Naive thymus-derived CD4-positive, alpha-beta T cell (primary cell): ENCODE measurements around the gene CCDC9B. TPM values are rescaled to one million over a fixed set of nuclear protein-coding genes. Genes with fewer than 3 reads are reported as not detected.

Source experiments
- ATAC-seq: fragments of 150-1000 bp; cut with Tn5 transposase; 2 replicates; pipeline ENCODE4 v1.10.0; 2021; ENCODE audit warnings: mild to moderate bottlenecking, moderate library complexity
- CTCF ChIA-PET: fragments of 350-600 bp; sonication (Branson Sonifier 250); formaldehyde crosslinking; loops from one replicate; lab custom pipeline; 2021; ENCODE audit warnings: antibody characterized with exemption; lab: Charles Lee
- POLR2A ChIA-PET: fragments of 350-600 bp; sonication (Branson Sonifier 250); formaldehyde crosslinking; loops from one replicate; lab custom pipeline; 2021; ENCODE audit warnings: antibody characterized with exemption, inconsistent platforms; lab: Charles Lee
- DNase-seq, 9 donors: peaks; one replicate each; pipeline versions ENCODE4 v3.0.0 to v3.0.0-alpha.2; 2020 to 2022; ENCODE audit warnings: mixed read lengths in 1 of 9
- H3K27ac ChIP-seq: one replicate; pipeline ENCODE4 v1.7.0; 2013; ENCODE audit warnings: mild to moderate bottlenecking, low read depth, low read length, moderate library complexity
- H3K27me3 ChIP-seq, 2 donors: one replicate each; pipeline ENCODE4 v1.7.0; 2013; ENCODE audit warnings: low read length in 2 of 2, mild to moderate bottlenecking in 2 of 2, moderate library complexity in 2 of 2; ENCODE audit not compliant: control insufficient read depth in 2 of 2, insufficient read depth in 2 of 2
- H3K36me3 ChIP-seq, 3 experiments: 1 replicate in 2 of 3; 2 replicates in 1 of 3; pipeline ENCODE4 v1.7.0; 2013; ENCODE audit warnings: low read length in 3 of 3, mild to moderate bottlenecking in 3 of 3, moderate library complexity in 1 of 3; ENCODE audit not compliant: insufficient read depth in 3 of 3, control insufficient read depth in 2 of 3
- H3K4me1 ChIP-seq, 2 donors: one replicate each; pipeline ENCODE4 v1.7.0; 2013; ENCODE audit warnings: low read length in 2 of 2, mild to moderate bottlenecking in 2 of 2, moderate library complexity in 1 of 2; ENCODE audit not compliant: control insufficient read depth in 2 of 2, insufficient read depth in 2 of 2
- H3K4me3 ChIP-seq: 2 replicates; pipeline ENCODE4 v1.7.0; 2013; ENCODE audit warnings: mild to moderate bottlenecking, low read length
- H3K9me3 ChIP-seq, 3 experiments: 1 replicate in 2 of 3; 2 replicates in 1 of 3; pipeline ENCODE4 v1.7.0; 2013; ENCODE audit warnings: low read length in 3 of 3; ENCODE audit not compliant: control insufficient read depth in 2 of 3
- H3K27ac Mint-ChIP-seq, 9 donors: one replicate each; pipeline ENCODE4 v1.8.0; 2020 to 2022; ENCODE audit warnings: mixed read lengths in 9 of 9, mild to moderate bottlenecking in 8 of 9, moderate library complexity in 5 of 9, inconsistent platforms in 2 of 9
- H3K27me3 Mint-ChIP-seq, 5 donors: one replicate each; pipeline ENCODE4 v1.8.0; 2021 to 2022; ENCODE audit warnings: mixed read lengths in 5 of 5, mild to moderate bottlenecking in 1 of 5
- H3K36me3 Mint-ChIP-seq, 5 donors: one replicate each; pipeline ENCODE4 v1.8.0; 2020 to 2022; ENCODE audit warnings: mixed read lengths in 5 of 5, mild to moderate bottlenecking in 3 of 5, inconsistent platforms in 1 of 5
- H3K4me1 Mint-ChIP-seq, 7 donors: one replicate each; pipeline ENCODE4 v1.8.0; 2020 to 2022; ENCODE audit warnings: mixed read lengths in 7 of 7, mild to moderate bottlenecking in 3 of 7, inconsistent platforms in 1 of 7
- H3K4me3 Mint-ChIP-seq, 10 donors: one replicate each; pipeline ENCODE4 v1.8.0; 2020 to 2022; ENCODE audit warnings: mild to moderate bottlenecking in 10 of 10, mixed read lengths in 10 of 10, moderate library complexity in 6 of 10, inconsistent platforms in 2 of 10
- H3K9me3 Mint-ChIP-seq, 11 donors: one replicate each; pipeline ENCODE4 v1.8.0; 2020 to 2022; ENCODE audit warnings: mixed read lengths in 11 of 11, mild to moderate bottlenecking in 4 of 11, inconsistent platforms in 1 of 11, moderate library complexity in 1 of 11
- intact Hi-C, 2 donors: fragments of 100-400 bp; cut with micrococcal nuclease; formaldehyde crosslinking; loops; one replicate each; pipeline ENCODE4 v1.15.1; 2023
- polyA plus RNA-seq, 2 donors: library from polyadenylated mRNA; unstranded; fragments of 300-500 nt; fragmentation: Illumina TruSeq; gene quantifications; one replicate each; pipeline ENCODE4 v1.2.3, GENCODE V29; 2021
- total RNA-seq, 6 experiments: library from RNA in 5 of 6; stranded (reverse) in 5 of 6; gene quantifications; 1 replicate in 5 of 6; 2 replicates in 1 of 6; pipeline ENCODE4 v1.2.3 and lab custom pipeline; 2021 to 2026

The CCDC9B gene
- total and polyA plus RNA-seq, 7 experiments from 2014 or later, result 0.07 to 2.7 (median 1.4) TPM

- H3K36me3 ChIP-seq, result no peaks in the 10 kb centered on the region
- Mint-ChIP-seq H3K4me1 (peaks cover 14 to 39% (median 28%) of the 10 kb centered on the region in 7 donors), H3K4me3 (peak overlapping the region; percentile 80 to 91 (median 85)), H3K9me3 (peaks cover 0 to 1% (median 0%) of the 10 kb centered on the region in 11 donors), H3K27ac (peak overlapping the region in 4 of 9 donors; percentile 65 to 86 (median 79)), H3K27me3 (peaks cover 0 to 13% (median 0%) of the 10 kb centered on the region in 5 donors), H3K36me3 (peaks cover 0 to 8% (median 5%) of the 10 kb centered on the region in 5 donors)
- no peaks in the 10 kb centered on the region for H3K9me3 ChIP-seq
- ATAC-seq (no peak), DNase-seq (no peak)
- H3K27me3 ChIP-seq, result no peaks in the 10 kb centered on the region
- intact Hi-C loops, result no loop called here
- H3K4me1 ChIP-seq, result peaks cover 19 to 24% of the 10 kb centered on the region in 2 donors
- no peak overlapping the region for H3K27ac ChIP-seq
- CTCF ChIA-PET, result interaction anchor here (1.0 to 3.8 kb wide), 4 partner anchors 27 to 59 kb away, joined by 3 to 17 read pairs (median 4); partner anchors contain the start of gene PLCB2
- H3K4me3 ChIP-seq, result peak overlapping the region; percentile 59
- POLR2A ChIA-PET, result interaction anchor here (0.6 to 1.7 kb wide), 5 partner anchors 10 to 74 kb away, joined by 3 to 5 read pairs (median 3); partner anchors contain the start of genes BAHD1 and IVD
Measured at GRCh38 chr15:40366457-40367370, 26.0 kb upstream of the CCDC9B start.

GRCh38 chr15:40365624-40366456, 25.1 kb upstream of the CCDC9B start:
- intact Hi-C loops, result no loop called here
- no peaks in the 10 kb centered on the region for H3K9me3 ChIP-seq
- Mint-ChIP-seq H3K27me3 (peaks cover 0 to 4% (median 0%) of the 10 kb centered on the region in 5 donors), H3K9me3 (peaks cover 0 to 1% (median 0%) of the 10 kb centered on the region in 11 donors), H3K4me3 (peak overlapping the region in 8 of 10 donors; percentile 17 to 91 (median 46)), H3K27ac (peak overlapping the region in 1 of 9 donors; percentile 1), H3K4me1 (peaks cover 14 to 39% (median 28%) of the 10 kb centered on the region in 7 donors), H3K36me3 (peaks cover 0 to 10% (median 5%) of the 10 kb centered on the region in 5 donors)
- ChIA-PET POLR2A (interaction anchor here (0.6 to 1.5 kb wide), 4 partner anchors 40 to 75 kb away, joined by 3 read pairs; partner anchors contain the start of genes BAHD1 and IVD), CTCF (interaction anchor here (0.6 to 3.8 kb wide), 5 partner anchors 24 to 58 kb away, joined by 3 to 17 read pairs (median 4); partner anchors contain the start of gene PLCB2)
- H3K36me3 ChIP-seq, result no peaks in the 10 kb centered on the region
- no peak overlapping the region for H3K27ac ChIP-seq
- DNase-seq (no peak), ATAC-seq (no peak)
- no peaks in the 10 kb centered on the region for H3K27me3 ChIP-seq
- H3K4me1 ChIP-seq, result peaks cover 19 to 24% of the 10 kb centered on the region in 2 donors
- no peak overlapping the region for H3K4me3 ChIP-seq

- ChIA-PET CTCF (interaction anchor here (0.9 to 1.7 kb wide), 3 partner anchors 23 to 55 kb away, joined by 4 to 5 read pairs (median 4); no protein-coding TSS in a partner anchor), POLR2A (interaction anchor here (0.6 to 1.1 kb wide), 2 partner anchors 13 to 42 kb away, joined by 3 read pairs; no protein-coding TSS in a partner anchor)
- H3K36me3 Mint-ChIP-seq, result peaks cover 0 to 11% (median 5%) of the 10 kb centered on the region in 5 donors
- ATAC-seq (no peak), DNase-seq (no peak)
- Histone ChIP-seq H3K9me3 (no peaks in the 10 kb centered on the region), H3K4me1 (peaks cover 19 to 24% of the 10 kb centered on the region in 2 donors), H3K27ac (no peak overlapping the region), H3K27me3 (no peaks in the 10 kb centered on the region), H3K4me3 (no peak overlapping the region), H3K36me3 (no peaks in the 10 kb centered on the region)
- peak overlapping the region in 1 of 9 donors; percentile 1 for H3K27ac Mint-ChIP-seq
- peak overlapping the region in 1 of 10 donors; percentile 42 for H3K4me3 Mint-ChIP-seq
- peaks cover 14 to 39% (median 28%) of the 10 kb centered on the region in 7 donors for H3K4me1 Mint-ChIP-seq
- intact Hi-C loops, result no loop called here
- peaks cover 0 to 2% (median 0%) of the 10 kb centered on the region in 5 donors for H3K27me3 Mint-ChIP-seq
- peaks cover 0 to 1% (median 0%) of the 10 kb centered on the region in 11 donors for H3K9me3 Mint-ChIP-seq
Measured at GRCh38 chr15:40365016-40365415, 24.3 kb upstream of the CCDC9B start.

GRCh38 chr15:40364251-40364650, 23.5 kb upstream of the CCDC9B start:
- ChIA-PET CTCF (interaction anchor here (1.5 to 1.7 kb wide), 2 partner anchors 55 to 57 kb away, joined by 4 to 5 read pairs; no protein-coding TSS in a partner anchor), POLR2A (interaction anchor here (1.5 kb wide), 1 partner anchor 11 kb away, joined by 5 read pairs; no protein-coding TSS in a partner anchor)
- H3K36me3 ChIP-seq, result no peaks in the 10 kb centered on the region
- intact Hi-C loops, result no loop called here
- Mint-ChIP-seq H3K9me3 (peaks cover 0 to 1% (median 0%) of the 10 kb centered on the region in 11 donors), H3K4me3 (no peak overlapping the region), H3K27me3 (peaks cover 0 to 2% (median 0%) of the 10 kb centered on the region in 5 donors), H3K4me1 (peaks cover 14 to 39% (median 31%) of the 10 kb centered on the region in 7 donors), H3K27ac (no peak overlapping the region), H3K36me3 (peaks cover 0 to 11% (median 5%) of the 10 kb centered on the region in 5 donors)
- H3K27ac ChIP-seq, result no peak overlapping the region
- no peak for DNase-seq
- H3K27me3 ChIP-seq, result no peaks in the 10 kb centered on the region
- no peak overlapping the region for H3K4me3 ChIP-seq
- H3K9me3 ChIP-seq, result no peaks in the 10 kb centered on the region
- H3K4me1 ChIP-seq, result peaks cover 19 to 24% of the 10 kb centered on the region in 2 donors
- no peak for ATAC-seq

- ChIA-PET CTCF (interaction anchor here (1.5 kb wide), 1 partner anchor 58 kb away, joined by 4 read pairs; no protein-coding TSS in a partner anchor), POLR2A (interaction anchor here (1.5 kb wide), 1 partner anchor 10 kb away, joined by 5 read pairs; no protein-coding TSS in a partner anchor)
- Mint-ChIP-seq H3K27me3 (peaks cover 0 to 1% (median 0%) of the 10 kb centered on the region in 5 donors), H3K4me1 (peaks cover 19 to 43% (median 33%) of the 10 kb centered on the region in 7 donors), H3K36me3 (peaks cover 0 to 11% (median 5%) of the 10 kb centered on the region in 5 donors), H3K9me3 (peaks cover 0 to 1% (median 0%) of the 10 kb centered on the region in 11 donors), H3K4me3 (peak overlapping the region in 1 of 10 donors; percentile 29), H3K27ac (no peak overlapping the region)
- Histone ChIP-seq H3K36me3 (no peaks in the 10 kb centered on the region), H3K4me1 (peaks cover 19 to 30% of the 10 kb centered on the region in 2 donors), H3K9me3 (no peaks in the 10 kb centered on the region), H3K27me3 (no peaks in the 10 kb centered on the region), H3K27ac (no peak overlapping the region), H3K4me3 (no peak overlapping the region)
- DNase-seq, result no peak
- no peak for ATAC-seq
- intact Hi-C loops, result no loop called here
Measured at GRCh38 chr15:40363611-40364010, 22.9 kb upstream of the CCDC9B start.
